ENCODE data around the gene SF3B3. TPM values are rescaled to one million over a fixed set of nuclear protein-coding genes. Genes with fewer than 3 reads are reported as not detected.

The SF3B3 gene
- total and polyA plus RNA-seq, 2 of the 13 experiments (the other 11 are each of a cell fraction or from before 2014, with no cell fraction given), result 157 to 500 TPM

- peak; percentile 60; the same call in 1 of the 2 replicates for TF ChIP-seq ZBTB49 (CRISPR knock-in tag; IDR thresholded peaks at IDR 0.05; ENCODE audit: borderline replicate concordance)
- TF ChIP-seq MEIS1 (CRISPR knock-in tag; IDR thresholded peaks at IDR 0.05; ENCODE audit: borderline replicate concordance), result no peak
- no peak for TF ChIP-seq ATF6 (CRISPR knock-in tag; conservative IDR thresholded peaks at IDR 0.05)
- peak; percentile 36; the same call in 1 of the 2 replicates for TF ChIP-seq TFDP1 (CRISPR knock-in tag; IDR thresholded peaks at IDR 0.05; ENCODE audit: borderline replicate concordance)
- TF ChIP-seq ZHX1 (CRISPR knock-in tag; IDR thresholded peaks at IDR 0.05; ENCODE audit: low read depth), result peak; percentile 61; the same call in 1 of the 2 replicates
- TF ChIP-seq ZNF543 (CRISPR knock-in tag; IDR thresholded peaks at IDR 0.05), result no peak
- no peak for TF ChIP-seq ZNF747 (CRISPR knock-in tag; IDR thresholded peaks at IDR 0.05; ENCODE audit: borderline replicate concordance)
- TF ChIP-seq DBP (CRISPR knock-in tag; IDR thresholded peaks at IDR 0.05; ENCODE audit: not compliant biosample characterization), result peak; percentile 32
- peak; percentile 61 for TF ChIP-seq ZNF331 (CRISPR knock-in tag; IDR thresholded peaks at IDR 0.05)
- TF ChIP-seq ZNF101 (CRISPR knock-in tag; IDR thresholded peaks at IDR 0.05; ENCODE audit: borderline replicate concordance, low read depth), result no peak
- TF ChIP-seq FOXJ3 (CRISPR knock-in tag; IDR thresholded peaks at IDR 0.05; ENCODE audit: borderline replicate concordance), result no peak
- no peak; the same call in 1 of the 2 replicates for TF ChIP-seq TSC22D2 (CRISPR knock-in tag; IDR thresholded peaks at IDR 0.05; ENCODE audit: borderline replicate concordance)
These were observed at the start of gene SF3B3 (continued) for GRCh38 chr16:70523743-70524398.
